IPS-NIHi7 (cell line): ENCODE data around the gene PADI1.

Experiments
- DNase-seq: peaks from one replicate; pipeline ENCODE4 v3.0.0; 2012; ENCODE audit warnings: mixed read lengths; ENCODE audit errors: extremely low spot score

PADI1 gene

GRCh38 chr1:17204546-17205440 lies at the start of gene PADI1:
Gene PADI1 (plus strand): TSS chr1:17205128. CDS start chr1:17205218, 90 bp downstream.
- DNase-seq = no peak

- no peak for DNase-seq
These were observed 49.5 kb upstream of the PADI1 start for GRCh38 chr1:17155257-17155920.

- no peak for DNase-seq
These were observed 48.8 kb upstream of the PADI1 start for GRCh38 chr1:17156108-17156507.

- DNase-seq = no peak
These were observed 46.0 kb upstream of the PADI1 start for GRCh38 chr1:17158961-17159360.

- DNase-seq = no peak
These were observed 43.7 kb upstream of the PADI1 start for GRCh38 chr1:17161137-17161740.

GRCh38 chr1:17161926-17162800 lies 42.8 kb upstream of the PADI1 start:
- no peak for DNase-seq

- no peak for DNase-seq
These were observed 42.0 kb upstream of the PADI1 start for GRCh38 chr1:17162941-17163340.

GRCh38 chr1:17163371-17163770 lies 41.6 kb upstream of the PADI1 start:
- DNase-seq = no peak

- no peak for DNase-seq
These were observed 40.9 kb upstream of the PADI1 start for GRCh38 chr1:17163789-17164666.

- DNase-seq = no peak
These were observed 39.1 kb upstream of the PADI1 start for GRCh38 chr1:17165823-17166222.

GRCh38 chr1:17167041-17167785 lies 37.7 kb upstream of the PADI1 start:
- peak; percentile 75 for DNase-seq

GRCh38 chr1:17167786-17168090 lies 37.2 kb upstream of the PADI1 start:
- DNase-seq = no peak

- DNase-seq = no peak
These were observed 36.6 kb upstream of the PADI1 start for GRCh38 chr1:17168091-17168876.

- no peak for DNase-seq
These were observed 34.4 kb upstream of the PADI1 start for GRCh38 chr1:17170571-17170970.

GRCh38 chr1:17173217-17173616 lies 31.7 kb upstream of the PADI1 start:
- no peak for DNase-seq

GRCh38 chr1:17176306-17177061 lies 28.4 kb upstream of the PADI1 start:
- no peak for DNase-seq

- no peak for DNase-seq
These were observed 27.3 kb upstream of the PADI1 start for GRCh38 chr1:17177651-17178050.

- DNase-seq = no peak
These were observed 23.0 kb upstream of the PADI1 start for GRCh38 chr1:17181781-17182464.
